Chondrocyte (in vitro differentiated cells): ENCODE results near the gene SCAPER. TPM values are rescaled to one million over a fixed set of nuclear protein-coding genes. Genes with fewer than 3 reads are reported as not detected.

Source experiments
- DNase-seq: peaks from one replicate; pipeline ENCODE4 v3.0.0; 2021; ENCODE audit warnings: mixed read lengths, low spot score
- H3K27ac Mint-ChIP-seq: one replicate; pipeline ENCODE4 v1.8.0; 2021; ENCODE audit warnings: mild to moderate bottlenecking, moderate library complexity, mixed read lengths; ENCODE audit not compliant: unreplicated experiment
- H3K27me3 Mint-ChIP-seq: 2 replicates; pipeline ENCODE4 v1.8.0; 2021; ENCODE audit warnings: low read depth, mixed read lengths
- H3K36me3 Mint-ChIP-seq: 2 replicates; pipeline ENCODE4 v1.8.0; 2021; ENCODE audit warnings: low read depth, mixed read lengths
- H3K4me1 Mint-ChIP-seq: 2 replicates; pipeline ENCODE4 v1.8.0; 2021; ENCODE audit warnings: low read depth, mild to moderate bottlenecking, mixed read lengths
- H3K4me3 Mint-ChIP-seq: one replicate; pipeline ENCODE4 v1.8.0; 2021; ENCODE audit warnings: mild to moderate bottlenecking, moderate library complexity, mixed read lengths; ENCODE audit not compliant: unreplicated experiment
- H3K9me3 Mint-ChIP-seq: 2 replicates; pipeline ENCODE4 v1.8.0; 2021; ENCODE audit warnings: low read depth, mixed read lengths
- CTCF ChIP-seq: fragments of 200-600 bp; sonication (generic); IDR thresholded peaks from 2 replicates; pipeline ENCODE4 v1.5.0; 2021; ENCODE audit warnings: antibody characterized with exemption, mild to moderate bottlenecking, moderate library complexity
- total RNA-seq: library from RNA; stranded (reverse); gene quantifications from 3 replicates; pipeline ENCODE4 v1.2.1, GENCODE V29; 2021

SCAPER gene
- total RNA-seq, 1 donor from 2014 or later = 17.3 TPM

GRCh38 chr15:76337059-76337695 is 568.0 kb downstream of the SCAPER start:
- TF ChIP-seq CTCF = no peak
- H3K4me3 Mint-ChIP-seq = peak overlapping the region; percentile 58
- no peaks in the 10 kb centered on the region for H3K9me3 Mint-ChIP-seq
- H3K27ac Mint-ChIP-seq = no peak overlapping the region
- peaks cover 47% of the 10 kb centered on the region for H3K4me1 Mint-ChIP-seq
- DNase-seq = no peak
- H3K27me3 Mint-ChIP-seq = peaks cover 71% of the 10 kb centered on the region
- peaks cover 6% of the 10 kb centered on the region for H3K36me3 Mint-ChIP-seq

GRCh38 chr15:76336254-76337058 is 568.7 kb downstream of the SCAPER start, which contains the start of gene ISL2:
TSS of gene ISL2 (plus strand) at chr15:76336773. CDS start at chr15:76336884, 111 bp downstream.
- H3K27ac Mint-ChIP-seq = peak within 1 kb of the TSS; percentile 20

GRCh38 chr15:76335307-76336253 is 569.6 kb downstream of the SCAPER start:
- no peak overlapping the region for H3K27ac Mint-ChIP-seq
- H3K4me1 Mint-ChIP-seq = peaks cover 35% of the 10 kb centered on the region
- peaks cover 6% of the 10 kb centered on the region for H3K36me3 Mint-ChIP-seq
- peak overlapping the region; percentile 47 for H3K4me3 Mint-ChIP-seq
- peaks cover 58% of the 10 kb centered on the region for H3K27me3 Mint-ChIP-seq
- no peaks in the 10 kb centered on the region for H3K9me3 Mint-ChIP-seq
- DNase-seq = no peak
- TF ChIP-seq CTCF = no peak

More at GRCh38 chr15:76336254-76337058, 568.7 kb downstream of the SCAPER start, which contains the start of gene ISL2:
- TF ChIP-seq CTCF = no peak
- peaks cover 6% of the 10 kb centered on the region for H3K36me3 Mint-ChIP-seq
- H3K9me3 Mint-ChIP-seq = no peaks in the 10 kb centered on the region
- peaks cover 40% of the 10 kb centered on the region for H3K4me1 Mint-ChIP-seq
- DNase-seq = no peak
- peaks cover 63% of the 10 kb centered on the region for H3K27me3 Mint-ChIP-seq
- H3K4me3 Mint-ChIP-seq = peak within 1 kb of the TSS; percentile 58

- H3K4me1 Mint-ChIP-seq = peaks cover 26% of the 10 kb centered on the region
- H3K27ac Mint-ChIP-seq = no peak overlapping the region
- no peak for DNase-seq
- no peak overlapping the region for H3K4me3 Mint-ChIP-seq
- no peaks in the 10 kb centered on the region for H3K9me3 Mint-ChIP-seq
- TF ChIP-seq CTCF = no peak
- peaks cover 6% of the 10 kb centered on the region for H3K36me3 Mint-ChIP-seq
- H3K27me3 Mint-ChIP-seq = peaks cover 56% of the 10 kb centered on the region
These were observed 570.5 kb downstream of the SCAPER start for GRCh38 chr15:76334438-76335306.
